CD4-positive, alpha-beta T cell (primary cell): Measurements from ENCODE around the gene CR2. TPM values are rescaled to one million over a fixed set of nuclear protein-coding genes. Genes with fewer than 3 reads are reported as not detected.

ENCODE experiments used
- ATAC-seq: fragments of 200-7000 bp; cut with Tn5 transposase; one replicate; pipeline ENCODE4 v1.10.0; 2022; ENCODE audit warnings: mild to moderate bottlenecking; ENCODE audit not compliant: poor library complexity
- CTCF ChIA-PET: fragments of 350-600 bp; sonication (Branson Sonifier 250); formaldehyde crosslinking; loops from one replicate; lab custom pipeline; 2021; ENCODE audit warnings: antibody characterized with exemption, inconsistent platforms; lab: Charles Lee
- POLR2A ChIA-PET: fragments of 350-600 bp; sonication (Branson Sonifier 250); formaldehyde crosslinking; loops from one replicate; lab custom pipeline; 2021; ENCODE audit warnings: antibody characterized with exemption, inconsistent platforms; lab: Charles Lee
- DNase-seq, 14 experiments: peaks; one replicate each; pipeline ENCODE4 v3.0.0-alpha.2; 2013 to 2020; ENCODE audit warnings: mixed read lengths in 2 of 14
- H3K27ac ChIP-seq, 2 donors: one replicate each; pipeline versions ENCODE4 v1.5.1 to v1.7.0; 2013; ENCODE audit warnings: low read length in 2 of 2, low read depth in 1 of 2, mild to moderate bottlenecking in 1 of 2
- H3K27me3 ChIP-seq, 2 experiments: 1 replicate in 1 of 2; 2 replicates in 1 of 2; pipeline versions ENCODE4 v1.6.1 to v1.7.0; 2013; ENCODE audit warnings: low read length in 2 of 2, control low read depth in 1 of 2, mild to moderate bottlenecking in 1 of 2, moderate library complexity in 1 of 2; ENCODE audit not compliant: insufficient read depth in 2 of 2, control insufficient read depth in 1 of 2
- H3K36me3 ChIP-seq: one replicate; pipeline ENCODE4 v1.6.1; 2013; ENCODE audit warnings: low read length, control low read depth; ENCODE audit not compliant: insufficient read depth
- H3K4me1 ChIP-seq: one replicate; pipeline ENCODE4 v1.6.1; 2013; ENCODE audit warnings: low read length, control low read depth; ENCODE audit not compliant: insufficient read depth
- H3K4me3 ChIP-seq: one replicate; pipeline ENCODE4 v1.5.1; 2013; ENCODE audit warnings: mild to moderate bottlenecking, low read length, moderate library complexity
- H3K9me3 ChIP-seq, 2 experiments: 1 replicate in 1 of 2; 2 replicates in 1 of 2; pipeline versions ENCODE4 v1.6.1 to v1.7.0; 2013; ENCODE audit warnings: low read length in 2 of 2, mild to moderate bottlenecking in 2 of 2, control low read depth in 1 of 2, moderate library complexity in 1 of 2; ENCODE audit not compliant: control insufficient read depth in 1 of 2, insufficient read depth in 1 of 2
- H3K27ac Mint-ChIP-seq: one replicate; pipeline ENCODE4 v1.8.0; 2020; ENCODE audit warnings: mixed read lengths
- H3K27me3 Mint-ChIP-seq: one replicate; pipeline ENCODE4 v1.8.0; 2021; ENCODE audit warnings: mixed read lengths
- H3K36me3 Mint-ChIP-seq: one replicate; pipeline ENCODE4 v1.8.0; 2021; ENCODE audit warnings: low read depth, mixed read lengths
- H3K4me1 Mint-ChIP-seq: one replicate; pipeline ENCODE4 v1.8.0; 2021; ENCODE audit warnings: low read depth, mixed read lengths
- H3K4me3 Mint-ChIP-seq: one replicate; pipeline ENCODE4 v1.8.0; 2020; ENCODE audit warnings: mild to moderate bottlenecking, mixed read lengths
- H3K9me3 Mint-ChIP-seq: one replicate; pipeline ENCODE4 v1.8.0; 2020; ENCODE audit warnings: mixed read lengths
- intact Hi-C, 2 experiments: fragments of 100-400 bp; cut with DNase I in 1 of 2; cut with micrococcal nuclease in 1 of 2; formaldehyde crosslinking; loops; one replicate each; pipeline versions ENCODE4 v1.15.1 to v1.9.0; 2023 to 2025; cut with DNase I, micrococcal nuclease
- total RNA-seq, 174 experiments: library from RNA in 2 of 174; stranded (reverse) in 2 of 174; gene quantifications; one replicate each; pipeline ENCODE4 v1.2.3 and lab custom pipeline; 2021 to 2026
- TF ChIP-seq, protein P1 (sequence below): fragments of 200-600 bp; IDR thresholded peaks from one replicate; pipeline ENCODE4 v1.8.0; 2022; ENCODE audit warnings: antibody characterized with exemption, mild to moderate bottlenecking

The CR2 gene
- total RNA-seq, 2 experiments from 2014 or later = 1.2 TPM

GRCh38 chr1:207427832-207428585, 26.1 kb upstream of the CR2 start:
- no peaks in the 10 kb centered on the region for H3K9me3 ChIP-seq
- no peaks in the 10 kb centered on the region for H3K4me1 ChIP-seq
- no peaks in the 10 kb centered on the region for H3K36me3 Mint-ChIP-seq
- no peaks in the 10 kb centered on the region for H3K36me3 ChIP-seq
- peaks cover 5% of the 10 kb centered on the region for H3K27me3 Mint-ChIP-seq
- ChIA-PET CTCF (interaction anchor here (0.6 kb wide), 1 partner anchor 532 kb away, joined by 3 read pairs; no protein-coding TSS in a partner anchor), POLR2A (no interaction called here)
- DNase-seq (no peak), ATAC-seq (no peak)
- intact Hi-C loops = no loop called here
- H3K4me3 Mint-ChIP-seq = no peak overlapping the region
- no peaks in the 10 kb centered on the region for H3K4me1 Mint-ChIP-seq
- H3K4me3 ChIP-seq = no peak overlapping the region
- no peak overlapping the region for H3K27ac ChIP-seq
- H3K9me3 Mint-ChIP-seq = no peaks in the 10 kb centered on the region
- TF ChIP-seq, protein P1, sequence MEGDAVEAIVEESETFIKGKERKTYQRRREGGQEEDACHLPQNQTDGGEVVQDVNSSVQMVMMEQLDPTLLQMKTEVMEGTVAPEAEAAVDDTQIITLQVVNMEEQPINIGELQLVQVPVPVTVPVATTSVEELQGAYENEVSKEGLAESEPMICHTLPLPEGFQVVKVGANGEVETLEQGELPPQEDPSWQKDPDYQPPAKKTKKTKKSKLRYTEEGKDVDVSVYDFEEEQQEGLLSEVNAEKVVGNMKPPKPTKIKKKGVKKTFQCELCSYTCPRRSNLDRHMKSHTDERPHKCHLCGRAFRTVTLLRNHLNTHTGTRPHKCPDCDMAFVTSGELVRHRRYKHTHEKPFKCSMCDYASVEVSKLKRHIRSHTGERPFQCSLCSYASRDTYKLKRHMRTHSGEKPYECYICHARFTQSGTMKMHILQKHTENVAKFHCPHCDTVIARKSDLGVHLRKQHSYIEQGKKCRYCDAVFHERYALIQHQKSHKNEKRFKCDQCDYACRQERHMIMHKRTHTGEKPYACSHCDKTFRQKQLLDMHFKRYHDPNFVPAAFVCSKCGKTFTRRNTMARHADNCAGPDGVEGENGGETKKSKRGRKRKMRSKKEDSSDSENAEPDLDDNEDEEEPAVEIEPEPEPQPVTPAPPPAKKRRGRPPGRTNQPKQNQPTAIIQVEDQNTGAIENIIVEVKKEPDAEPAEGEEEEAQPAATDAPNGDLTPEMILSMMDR = no peak
- no peaks in the 10 kb centered on the region for H3K27me3 ChIP-seq
- H3K27ac Mint-ChIP-seq = no peak overlapping the region

DNA sequence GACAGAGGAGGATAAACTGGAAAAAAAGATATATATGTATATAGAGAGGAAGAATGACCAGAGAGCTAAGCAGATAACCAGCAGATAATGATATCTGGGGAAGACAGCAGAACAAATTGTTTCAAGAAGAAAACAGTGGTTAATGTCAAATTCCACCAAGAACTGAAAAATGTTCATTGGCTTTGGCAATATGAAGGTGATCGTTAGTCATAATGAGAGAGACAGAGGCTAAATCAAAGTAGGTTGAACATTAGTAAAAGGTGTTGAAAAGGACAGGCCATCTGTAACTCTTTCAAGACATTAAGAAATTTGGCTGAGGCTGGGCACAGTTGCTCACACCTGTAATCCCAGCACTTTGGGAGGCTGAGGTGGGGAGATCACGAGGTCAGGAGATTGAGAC, 25.3 kb upstream of the CR2 start:
- POLR2A ChIA-PET = no interaction called here
- Histone ChIP-seq H3K36me3 (no peaks in the 10 kb centered on the region), H3K9me3 (no peaks in the 10 kb centered on the region), H3K27me3 (no peaks in the 10 kb centered on the region), H3K4me3 (no peak overlapping the region), H3K4me1 (no peaks in the 10 kb centered on the region), H3K27ac (no peak overlapping the region)
- DNase-seq = no peak
- no peaks in the 10 kb centered on the region for H3K9me3 Mint-ChIP-seq
- H3K4me1 Mint-ChIP-seq = no peaks in the 10 kb centered on the region
- no peak overlapping the region for H3K27ac Mint-ChIP-seq
- H3K27me3 Mint-ChIP-seq = peaks cover 5% of the 10 kb centered on the region
- no peak for ATAC-seq
- no peaks in the 10 kb centered on the region for H3K36me3 Mint-ChIP-seq
- H3K4me3 Mint-ChIP-seq = no peak overlapping the region
- CTCF ChIA-PET = no interaction called here
- TF ChIP-seq, protein P1 = no peak
- intact Hi-C loops = no loop called here

DNA sequence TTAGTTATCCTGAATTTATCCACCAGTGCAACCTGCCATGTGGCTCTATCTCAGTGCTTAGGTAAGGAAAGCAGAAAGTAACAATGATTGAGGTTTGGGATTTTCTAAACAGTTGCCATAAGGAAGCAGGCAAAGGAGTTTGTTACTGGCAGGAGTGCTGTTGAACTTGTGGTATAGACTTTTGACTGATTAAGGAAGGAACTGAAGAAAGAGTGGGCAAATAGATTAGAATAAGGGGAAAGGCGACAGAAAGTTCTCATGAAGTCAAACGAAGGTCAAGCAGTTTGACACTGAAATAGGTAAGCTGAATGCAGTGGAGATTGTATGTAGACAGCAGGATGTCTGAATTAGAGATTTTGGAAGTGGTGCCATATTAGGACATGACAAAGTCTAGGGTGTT, 24.2 kb upstream of the CR2 start:
- ATAC-seq (no peak), DNase-seq (no peak)
- H3K27me3 Mint-ChIP-seq = peaks cover 3% of the 10 kb centered on the region
- Histone ChIP-seq H3K27me3 (no peaks in the 10 kb centered on the region), H3K27ac (no peak overlapping the region), H3K4me3 (no peak overlapping the region), H3K36me3 (no peaks in the 10 kb centered on the region), H3K9me3 (no peaks in the 10 kb centered on the region), H3K4me1 (no peaks in the 10 kb centered on the region)
- H3K27ac Mint-ChIP-seq = no peak overlapping the region
- H3K4me3 Mint-ChIP-seq = no peak overlapping the region
- ChIA-PET POLR2A (no interaction called here), CTCF (no interaction called here)
- TF ChIP-seq, protein P1 = no peak
- intact Hi-C loops = no loop called here
- H3K36me3 Mint-ChIP-seq = no peaks in the 10 kb centered on the region
- no peaks in the 10 kb centered on the region for H3K9me3 Mint-ChIP-seq
- H3K4me1 Mint-ChIP-seq = no peaks in the 10 kb centered on the region
